HEK293T (cell line): Measurements from ENCODE around the gene RNF220.

ENCODE experiments used
- ARNT ChIP-seq: fragments of 450-650 bp; IDR thresholded peaks from 2 replicates; pipeline ENCODE4 v1.6.1; 2017; ENCODE audit warnings: mild to moderate bottlenecking
- BHLHE40 ChIP-seq: fragments of 450-650 bp; IDR thresholded peaks from 2 replicates; pipeline ENCODE4 v1.6.1; 2016; ENCODE audit warnings: mild to moderate bottlenecking, moderate library complexity, borderline replicate concordance
- ELF4 ChIP-seq: fragments of 450-650 bp; IDR thresholded peaks from 2 replicates; pipeline ENCODE4 v1.6.1; 2017; ENCODE audit warnings: antibody characterized with exemption
- FOXA1 ChIP-seq: fragments of 450-650 bp; IDR thresholded peaks from 2 replicates; pipeline ENCODE4 v1.6.1; 2016; ENCODE audit warnings: mild to moderate bottlenecking
- FOXM1 ChIP-seq: fragments of 450-650 bp; IDR thresholded peaks from 2 replicates; pipeline ENCODE4 v1.6.1; 2017; ENCODE audit warnings: mild to moderate bottlenecking, borderline replicate concordance
- HDGF ChIP-seq: fragments of 450-650 bp; IDR thresholded peaks from 2 replicates; pipeline ENCODE4 v1.6.1; 2017; ENCODE audit warnings: antibody characterized with exemption, borderline replicate concordance
- L3MBTL2 ChIP-seq: fragments of 450-650 bp; conservative IDR thresholded peaks from 2 replicates; pipeline ENCODE4 v1.6.1; 2016; ENCODE audit warnings: mild to moderate bottlenecking
- LEF1 ChIP-seq: fragments of 450-650 bp; IDR thresholded peaks from 2 replicates; pipeline ENCODE4 v1.6.1; 2017; ENCODE audit warnings: mild to moderate bottlenecking, borderline replicate concordance
- NFRKB ChIP-seq: fragments of 450-650 bp; IDR thresholded peaks from 2 replicates; pipeline ENCODE4 v1.6.1; 2016; ENCODE audit warnings: mild to moderate bottlenecking, moderate library complexity
- PKNOX1 ChIP-seq: fragments of 450-650 bp; IDR thresholded peaks from 2 replicates; pipeline ENCODE4 v1.6.1; 2016
- SP1 ChIP-seq: fragments of 450-650 bp; IDR thresholded peaks from 2 replicates; pipeline ENCODE4 v1.6.1; 2017
- SUZ12 ChIP-seq: fragments of 450-650 bp; IDR thresholded peaks from 2 replicates; pipeline ENCODE4 v1.6.1; 2016; ENCODE audit warnings: mild to moderate bottlenecking
- TARDBP ChIP-seq: fragments of 450-650 bp; IDR thresholded peaks from 2 replicates; pipeline ENCODE4 v1.6.1; 2016
- ZNF384 ChIP-seq: fragments of 450-650 bp; IDR thresholded peaks from 2 replicates; pipeline ENCODE4 v1.6.1; 2016

- no peak for TF ChIP-seq SP1
- no peak for TF ChIP-seq FOXA1
- no peak for TF ChIP-seq HDGF
- TF ChIP-seq ELF4: no peak
- TF ChIP-seq TARDBP: no peak
- no peak for TF ChIP-seq ZNF384
- no peak for TF ChIP-seq BHLHE40
- no peak for TF ChIP-seq SUZ12
- TF ChIP-seq L3MBTL2: no peak
- no peak for TF ChIP-seq LEF1
- TF ChIP-seq FOXM1: no peak
- TF ChIP-seq ARNT: no peak
- no peak for TF ChIP-seq NFRKB
- no peak for TF ChIP-seq PKNOX1
Measured at GRCh38 chr1:44685218-44685617, 280.2 kb downstream of the RNF220 start.
